HG03575 (cell line): ENCODE measurements around the gene CPT1B.
"Not testable (repeated sequence)": the region's sequence is repeated elsewhere in the genome, so short reads cannot be mapped to it uniquely, and the experiment has no call there.

Experiments
- ATAC-seq: cut with Tn5 transposase; IDR thresholded peaks from one replicate; pipeline ENCODE4 v1.9.1; 2021; ENCODE audit not compliant: unreplicated experiment, insufficient number of reproducible peaks, low FRiP score; ENCODE audit errors: extremely low read depth

CPT1B gene

GRCh38 chr22:50533856-50534711, 44.1 kb downstream of the CPT1B start:
- ATAC-seq: not testable (repeated sequence)

GRCh38 chr22:50532824-50533796, 45.1 kb downstream of the CPT1B start:
- ATAC-seq: no peak

- ATAC-seq: no peak
Observed at GRCh38 chr22:50531962-50532674, 46.1 kb downstream of the CPT1B start.

- no peak for ATAC-seq
Observed at GRCh38 chr22:50531546-50531961, 46.7 kb downstream of the CPT1B start.

GRCh38 chr22:50530877-50531545, 47.2 kb downstream of the CPT1B start:
- ATAC-seq: no peak

GRCh38 chr22:50530580-50530876, 47.7 kb downstream of the CPT1B start:
- ATAC-seq: no peak

- no peak for ATAC-seq
Observed at GRCh38 chr22:50529897-50530579, 48.2 kb downstream of the CPT1B start, which contains the start of gene TYMP. TSS of gene TYMP (minus strand) at chr22:50530012. CDS start at chr22:50529709, 303 bp downstream.

GRCh38 chr22:50529416-50529896, 48.8 kb downstream of the CPT1B start:
- no peak for ATAC-seq

- no peak for ATAC-seq
Observed at GRCh38 chr22:50528682-50529415, 49.4 kb downstream of the CPT1B start.

- no peak for ATAC-seq
Observed at GRCh38 chr22:50527921-50528681, 50.1 kb downstream of the CPT1B start.

GRCh38 chr22:50526834-50527801, 51.1 kb downstream of the CPT1B start:
- no peak for ATAC-seq

- ATAC-seq: no peak
Observed at GRCh38 chr22:50526108-50526833, 52.0 kb downstream of the CPT1B start.

- ATAC-seq: no peak
Observed at GRCh38 chr22:50525858-50526107, 52.4 kb downstream of the CPT1B start.

- no peak for ATAC-seq
Observed at GRCh38 chr22:50525104-50525857, 52.9 kb downstream of the CPT1B start, which contains the start of gene SCO2. TSS of gene SCO2 (minus strand) at chr22:50525598. CDS start at chr22:50524411, 1,187 bp downstream.

GRCh38 chr22:50524676-50525103, 53.5 kb downstream of the CPT1B start:
- ATAC-seq: no peak
